Thyroid gland (tissue), 4 donors: ENCODE results near the gene VWF. TPM values are rescaled to one million over a fixed set of nuclear protein-coding genes. Genes with fewer than 3 reads are reported as not detected.

Source experiments
- DNase-seq, 2 donors: peaks; one replicate each; pipeline ENCODE4 v3.0.0-alpha.2; 2019
- H3K27ac ChIP-seq, 3 donors: fragments of 200-600 bp; sonication (generic); 1 replicate in 2 of 3; 2 replicates in 1 of 3; pipeline ENCODE4 v1.5.1; 2016 to 2019; ENCODE audit warnings: mild to moderate bottlenecking in 1 of 3, moderate library complexity in 1 of 3
- H3K27me3 ChIP-seq: fragments of 200-600 bp; sonication (generic); one replicate; pipeline ENCODE4 v1.5.1; 2019
- H3K36me3 ChIP-seq, 2 donors: fragments of 200-600 bp; sonication (generic); one replicate each; pipeline ENCODE4 v1.5.1; 2016 to 2019
- H3K4me1 ChIP-seq, 2 donors: fragments of 200-600 bp; sonication (generic); one replicate each; pipeline ENCODE4 v1.5.1; 2017 to 2019
- H3K4me3 ChIP-seq, 3 donors: fragments of 200-600 bp; sonication (generic); replicated peaks in 1 of 3; 1 replicate in 2 of 3; 2 replicates in 1 of 3; pipeline ENCODE4 v1.5.1; 2016; ENCODE audit warnings: mild to moderate bottlenecking in 1 of 3
- H3K9me3 ChIP-seq: fragments of 200-600 bp; sonication (generic); one replicate; pipeline ENCODE4 v1.5.1; 2017
- POLR2A ChIP-seq, 2 donors: fragments of 450-650 bp; IDR thresholded peaks; one replicate each; pipeline ENCODE4 v1.6.1; 2017; ENCODE audit warnings: antibody characterized with exemption in 2 of 2, mild to moderate bottlenecking in 2 of 2, moderate library complexity in 1 of 2
- WGBS, 2 donors: methylation state at CpG; one replicate each; pipeline ENCODE4 v1.1.5; 2017; 5-methylcytosine and 5-hydroxymethylcytosine counted together
- intact Hi-C: fragments of 100-400 bp; cut with DNase I; formaldehyde crosslinking; loops from one replicate; pipeline ENCODE4 v1.15.1; 2023
- total RNA-seq, 4 donors: library from RNA; depleted of rRNA; stranded (reverse); fragments of >200 nt; gene quantifications; one replicate each; pipeline ENCODE4 v1.2.3, GENCODE V29; 2016
- TF ChIP-seq, protein P1 (sequence below), 6 experiments: fragments of 200-600 bp in 3 of 6; fragments of 450-650 bp in 3 of 6; sonication (generic) in 3 of 6; IDR thresholded peaks; one replicate each; pipeline ENCODE4 v1.5.1; 2016 to 2019; ENCODE audit warnings: antibody characterized with exemption in 6 of 6, mild to moderate bottlenecking in 2 of 6, inconsistent platforms in 1 of 6, moderate library complexity in 1 of 6

Gene VWF
- total RNA-seq, 4 donors from 2014 or later, result 54.3 to 169 (median 98.5) TPM

DNA sequence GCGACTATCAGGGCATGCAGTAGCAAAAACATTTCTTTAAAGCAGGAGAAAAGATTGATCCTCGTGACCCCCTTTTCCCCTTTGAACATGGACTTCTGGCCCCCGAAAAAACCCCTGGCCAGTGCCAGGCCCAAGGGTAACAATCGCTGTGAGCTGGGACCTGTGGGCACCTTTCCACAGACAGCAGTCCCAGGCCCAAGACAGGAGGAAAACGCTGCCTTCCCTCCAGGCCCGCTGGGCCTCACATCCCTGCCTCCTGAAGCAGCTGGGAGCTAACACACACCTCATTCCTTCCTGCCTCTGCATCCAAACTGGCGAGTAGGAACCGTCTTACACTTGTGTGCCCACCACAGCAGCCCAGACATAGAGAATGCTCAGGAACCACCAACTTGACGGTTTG, 1.2 kb downstream of the VWF start:
- no peaks in the 10 kb centered on the region for H3K27me3 ChIP-seq
- H3K9me3 ChIP-seq, result no peaks in the 10 kb centered on the region
- peak overlapping the region in 1 of 3 donors; percentile 21 for H3K4me3 ChIP-seq
- WGBS, 2 donors, result 74 to 91% methylated on average over 5 to 8 of the region's 9 CpGs
- H3K36me3 ChIP-seq, result no peaks in the 10 kb centered on the region
- peak overlapping the region; percentile 29 to 58 (median 41) for H3K27ac ChIP-seq
- intact Hi-C loops, result no loop called here
- peaks cover 0 to 8% of the 10 kb centered on the region in 2 donors for H3K4me1 ChIP-seq
- TF ChIP-seq, protein P1, sequence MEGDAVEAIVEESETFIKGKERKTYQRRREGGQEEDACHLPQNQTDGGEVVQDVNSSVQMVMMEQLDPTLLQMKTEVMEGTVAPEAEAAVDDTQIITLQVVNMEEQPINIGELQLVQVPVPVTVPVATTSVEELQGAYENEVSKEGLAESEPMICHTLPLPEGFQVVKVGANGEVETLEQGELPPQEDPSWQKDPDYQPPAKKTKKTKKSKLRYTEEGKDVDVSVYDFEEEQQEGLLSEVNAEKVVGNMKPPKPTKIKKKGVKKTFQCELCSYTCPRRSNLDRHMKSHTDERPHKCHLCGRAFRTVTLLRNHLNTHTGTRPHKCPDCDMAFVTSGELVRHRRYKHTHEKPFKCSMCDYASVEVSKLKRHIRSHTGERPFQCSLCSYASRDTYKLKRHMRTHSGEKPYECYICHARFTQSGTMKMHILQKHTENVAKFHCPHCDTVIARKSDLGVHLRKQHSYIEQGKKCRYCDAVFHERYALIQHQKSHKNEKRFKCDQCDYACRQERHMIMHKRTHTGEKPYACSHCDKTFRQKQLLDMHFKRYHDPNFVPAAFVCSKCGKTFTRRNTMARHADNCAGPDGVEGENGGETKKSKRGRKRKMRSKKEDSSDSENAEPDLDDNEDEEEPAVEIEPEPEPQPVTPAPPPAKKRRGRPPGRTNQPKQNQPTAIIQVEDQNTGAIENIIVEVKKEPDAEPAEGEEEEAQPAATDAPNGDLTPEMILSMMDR (IDR thresholded peaks at IDR 0.05), result no peak
- TF ChIP-seq POLR2A (IDR thresholded peaks at IDR 0.05), result no peak
- DNase-seq, result no peak

DNA sequence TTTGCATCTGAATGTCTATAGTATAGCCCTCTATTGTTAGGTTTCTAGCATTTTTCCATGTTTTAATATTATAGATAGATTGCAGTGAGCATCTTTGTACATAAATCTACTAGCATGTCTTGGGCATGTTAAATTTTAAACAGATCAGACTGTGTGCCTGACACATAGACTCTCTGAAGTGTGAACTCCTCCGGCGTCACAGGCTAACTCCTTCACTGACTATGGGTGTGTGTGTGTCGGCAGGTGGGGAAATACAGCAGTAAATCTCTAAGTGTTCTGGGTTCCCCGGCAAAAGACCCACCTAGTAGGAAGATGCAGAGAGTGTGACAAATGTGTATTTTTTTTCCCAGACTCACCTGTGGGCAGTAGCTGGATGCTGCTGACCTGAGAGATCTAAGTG, 2.3 kb downstream of the VWF start:
- TF ChIP-seq POLR2A (IDR thresholded peaks at IDR 0.05), result no peak
- TF ChIP-seq, protein P1 (IDR thresholded peaks at IDR 0.05), result no peak
- Histone ChIP-seq H3K27me3 (no peaks in the 10 kb centered on the region), H3K4me3 (peak overlapping the region in 1 of 3 donors; percentile 10), H3K4me1 (peaks cover 0 to 8% of the 10 kb centered on the region in 2 donors), H3K36me3 (no peaks in the 10 kb centered on the region), H3K27ac (peak overlapping the region in 1 of 3 donors; percentile 58), H3K9me3 (no peaks in the 10 kb centered on the region)
- no peak for DNase-seq
- WGBS, 2 donors, result 83 to 88% methylated on average over 4 of the region's 4 CpGs
- intact Hi-C loops, result no loop called here

DNA sequence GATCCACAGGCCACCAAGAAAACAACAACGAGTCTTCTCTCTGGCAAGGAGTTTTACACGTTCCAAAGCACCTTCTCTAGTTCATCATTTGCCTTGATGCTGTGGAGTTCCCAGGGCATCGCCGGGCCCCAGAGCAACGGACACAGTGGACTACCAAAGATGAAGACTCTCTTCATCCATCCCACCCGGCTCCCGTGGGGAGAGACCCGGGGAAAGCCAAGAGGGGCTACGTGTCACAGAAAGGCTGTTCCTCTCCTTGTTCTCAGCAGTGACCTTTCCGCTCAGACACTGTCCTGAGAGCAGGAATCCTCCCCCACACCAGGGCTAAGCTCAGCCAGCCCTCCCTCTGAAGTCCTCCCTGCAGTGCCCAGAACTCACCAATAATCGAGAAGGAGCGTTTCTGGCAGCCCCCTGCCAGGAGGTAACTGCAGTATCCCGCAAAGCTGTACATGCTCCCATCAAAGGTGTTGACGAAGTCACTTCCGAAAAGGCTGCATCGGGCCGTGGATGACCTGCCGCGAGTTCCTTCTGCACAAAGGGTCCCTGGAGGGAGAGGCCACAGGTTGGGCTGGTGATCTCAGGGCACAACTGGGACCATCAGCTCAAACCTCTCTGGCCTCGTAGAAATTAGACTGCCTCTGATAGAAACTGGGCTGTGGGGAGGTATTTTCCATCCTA, 3.5 kb downstream of the VWF start:
- Histone ChIP-seq H3K27me3 (no peaks in the 10 kb centered on the region), H3K36me3 (no peaks in the 10 kb centered on the region), H3K4me1 (peaks cover 0 to 8% of the 10 kb centered on the region in 2 donors), H3K27ac (peak overlapping the region in 1 of 3 donors; percentile 41), H3K9me3 (no peaks in the 10 kb centered on the region), H3K4me3 (peak overlapping the region in 1 of 3 donors; percentile 10)
- 81 to 87% methylated on average over 14 to 20 of the region's 20 CpGs for WGBS, 2 donors
- intact Hi-C loops, result no loop called here
- TF ChIP-seq POLR2A (IDR thresholded peaks at IDR 0.05), result no peak
- TF ChIP-seq, protein P1 (IDR thresholded peaks at IDR 0.05), result no peak
- DNase-seq, result no peak

DNA sequence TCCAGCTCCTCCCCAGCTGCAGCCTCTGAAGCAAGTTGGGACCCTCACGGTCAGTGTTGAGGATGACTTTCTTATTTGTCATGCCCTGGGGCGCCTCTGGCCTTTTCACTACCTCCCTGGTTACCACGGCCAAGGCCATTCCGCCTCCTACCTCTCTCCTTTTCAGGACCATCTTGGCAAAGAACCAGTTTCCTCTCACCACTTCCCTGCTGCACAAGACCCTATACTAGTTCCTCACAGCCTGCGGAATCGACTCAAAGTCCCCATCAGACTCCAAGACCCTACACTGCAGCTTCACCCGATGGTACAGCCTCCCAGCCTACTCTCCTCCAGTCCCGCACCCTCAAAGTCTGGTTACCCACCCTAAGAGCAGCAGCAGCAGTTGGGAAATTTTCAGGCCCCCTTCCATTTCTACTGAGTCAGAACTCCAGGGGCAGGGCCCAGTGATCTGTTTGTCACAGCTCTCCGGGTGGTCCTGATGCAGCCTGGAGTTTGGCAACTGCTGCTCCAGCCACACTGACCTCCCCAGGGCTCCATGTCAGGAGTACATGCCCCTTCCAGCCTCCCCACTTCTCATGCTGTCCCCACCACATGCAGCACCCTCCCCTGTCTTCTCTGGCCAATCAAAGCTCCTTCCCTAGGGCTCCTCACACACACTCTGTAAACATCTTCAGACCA, 5.4 kb downstream of the VWF start:
- Histone ChIP-seq H3K4me1 (peaks cover 1 to 14% of the 10 kb centered on the region in 2 donors), H3K27ac (peak overlapping the region in 2 of 3 donors; percentile 8 to 46), H3K4me3 (no peak overlapping the region), H3K9me3 (no peaks in the 10 kb centered on the region), H3K36me3 (no peaks in the 10 kb centered on the region), H3K27me3 (no peaks in the 10 kb centered on the region)
- WGBS, 2 donors, result 80 to 89% methylated on average over 9 of the region's 9 CpGs
- no peak for DNase-seq
- intact Hi-C loops, result no loop called here
- no peak for TF ChIP-seq POLR2A (IDR thresholded peaks at IDR 0.05)
- TF ChIP-seq, protein P1 (IDR thresholded peaks at IDR 0.05), result no peak

DNA sequence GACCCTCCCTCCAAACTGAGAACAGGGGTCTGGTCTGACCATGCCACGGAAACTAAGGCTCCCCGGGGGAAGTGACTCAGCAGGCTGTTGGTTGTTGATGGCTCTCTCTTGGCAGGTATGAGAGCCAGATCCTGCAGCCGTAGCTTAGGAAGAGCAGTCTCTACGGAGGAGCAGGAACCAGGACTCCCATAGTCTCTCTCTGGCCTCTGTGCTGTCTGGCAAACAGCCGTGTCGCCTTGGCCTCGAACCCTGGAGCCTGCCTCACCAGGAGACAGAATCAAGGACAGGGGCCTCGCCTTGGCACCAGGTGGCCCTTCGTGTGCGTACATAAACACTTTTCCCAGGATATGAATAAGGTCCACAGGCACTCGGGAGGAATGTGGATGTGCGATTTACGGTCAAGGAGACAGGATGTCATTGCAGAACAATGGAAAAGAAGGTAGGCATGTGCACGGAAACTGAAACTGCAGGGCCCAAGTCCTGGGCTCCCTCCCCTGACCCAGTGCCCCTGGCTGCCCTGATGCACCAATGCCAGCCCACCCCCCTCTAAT, 7.9 kb downstream of the VWF start:
- intact Hi-C loops, result no loop called here
- 84 to 85% methylated on average over 12 to 14 of the region's 14 CpGs for WGBS, 2 donors
- Histone ChIP-seq H3K27me3 (no peaks in the 10 kb centered on the region), H3K27ac (peak overlapping the region in 2 of 3 donors; percentile 54 to 57), H3K36me3 (no peaks in the 10 kb centered on the region), H3K4me1 (peaks cover 7 to 26% of the 10 kb centered on the region in 2 donors), H3K9me3 (no peaks in the 10 kb centered on the region), H3K4me3 (no peak overlapping the region)
- TF ChIP-seq POLR2A (IDR thresholded peaks at IDR 0.05), result no peak
- TF ChIP-seq, protein P1 (IDR thresholded peaks at IDR 0.05), result no peak
- DNase-seq, result no peak
